PC-3 (cell line): ENCODE measurements around the gene FILIP1L.

ENCODE experiments used
- CTCF ChIP-seq: fragments of 300-600 bp; sonication (generic); conservative IDR thresholded peaks from 2 replicates; pipeline ENCODE4 v1.5.1; 2017; ENCODE audit warnings: antibody characterized with exemption, low read depth, mild to moderate bottlenecking, low read length
- EZH2 ChIP-seq: fragments of 300-600 bp; sonication (generic); IDR thresholded peaks from one replicate; pipeline ENCODE4 v1.6.1; 2017; ENCODE audit warnings: antibody characterized with exemption, mild to moderate bottlenecking, low read length; ENCODE audit not compliant: unreplicated experiment
- EZH2phosphoT487 ChIP-seq: fragments of 300-600 bp; sonication (generic); IDR thresholded peaks from 2 replicates; pipeline ENCODE4 v1.6.1; 2018; ENCODE audit warnings: mild to moderate bottlenecking, antibody characterized with exemption, low read length, borderline replicate concordance

GRCh38 chr3:99919694-99920093, 194.6 kb downstream of the FILIP1L start:
- TF ChIP-seq CTCF (no peak), EZH2 (no peak), EZH2phosphoT487 (no peak)
